Esophagus (tissue), 2 donors: ENCODE results near the gene FAM163A. TPM values are rescaled to one million over a fixed set of nuclear protein-coding genes. Genes with fewer than 3 reads are reported as not detected.

ENCODE experiments used
- H3K27ac ChIP-seq, 2 donors: one replicate each; pipeline ENCODE4 v1.5.1; 2013; ENCODE audit warnings: low read depth in 2 of 2, mild to moderate bottlenecking in 2 of 2, inconsistent platforms in 1 of 2, low read length in 1 of 2, moderate library complexity in 1 of 2
- H3K27me3 ChIP-seq, 2 donors: one replicate each; pipeline ENCODE4 v1.6.1; 2013; ENCODE audit warnings: low read length in 2 of 2, control low read depth in 1 of 2, mild to moderate bottlenecking in 1 of 2; ENCODE audit not compliant: insufficient read depth in 2 of 2, control insufficient read depth in 1 of 2
- H3K36me3 ChIP-seq, 2 donors: one replicate each; pipeline ENCODE4 v1.6.1; 2013; ENCODE audit warnings: low read length in 1 of 2; ENCODE audit not compliant: control insufficient read depth in 2 of 2, insufficient read depth in 2 of 2
- H3K4me1 ChIP-seq, 2 donors: one replicate each; pipeline ENCODE4 v1.6.1; 2013; ENCODE audit warnings: low read length in 1 of 2; ENCODE audit not compliant: control insufficient read depth in 2 of 2, insufficient read depth in 2 of 2
- H3K4me3 ChIP-seq, 2 donors: one replicate each; pipeline ENCODE4 v1.5.1; 2013; ENCODE audit warnings: low read length in 2 of 2, mild to moderate bottlenecking in 2 of 2, low read depth in 1 of 2, moderate library complexity in 1 of 2
- H3K9me3 ChIP-seq, 2 donors: one replicate each; pipeline ENCODE4 v1.6.1; 2013; ENCODE audit warnings: mild to moderate bottlenecking in 2 of 2, low read depth in 1 of 2, low read length in 1 of 2, moderate library complexity in 1 of 2; ENCODE audit not compliant: control insufficient read depth in 2 of 2, insufficient read depth in 1 of 2
- WGBS, 2 donors: extraction: QIAGEN DNeasy Blood & Tissue Kit; methylation state at CpG; one replicate each; pipeline ENCODE4 v1.1.7; 2013; 5-methylcytosine and 5-hydroxymethylcytosine counted together
- polyA plus RNA-seq, 2 donors: library from polyadenylated mRNA; stranded (reverse); fragments of 200-250 nt; gene quantifications; one replicate each; pipeline ENCODE4 v1.2.3, GENCODE V29; 2013
- donor health status: healthy with polysubstance abuse.
- donor health status: Bipolar disorder and iron deficiency.

FAM163A gene
- polyA plus RNA-seq, 2 donors, result 0.01 TPM; not detected in 1

DNA sequence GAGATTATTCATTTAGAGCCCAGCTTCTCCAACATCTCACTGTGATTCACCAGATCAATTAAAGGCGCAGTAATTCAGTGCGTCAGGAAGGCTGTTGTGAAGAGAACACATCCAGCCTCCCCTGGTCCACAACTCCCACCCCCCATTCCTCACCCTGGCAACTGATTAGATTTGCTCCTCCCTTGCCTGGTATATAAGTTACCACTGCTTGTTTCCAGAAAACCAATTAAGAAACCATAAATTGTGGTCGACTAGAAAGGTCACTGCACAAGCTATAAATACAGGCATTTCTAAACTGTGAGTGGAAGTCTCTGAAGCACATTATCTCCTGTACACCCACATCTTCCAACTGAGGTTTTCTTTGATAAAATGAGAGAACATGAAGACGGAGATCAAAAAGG, 41.9 kb downstream of the FAM163A start:
- no peak overlapping the region for H3K27ac ChIP-seq
- H3K4me3 ChIP-seq, result no peak overlapping the region
- no peaks in the 10 kb centered on the region for H3K27me3 ChIP-seq
- no peaks in the 10 kb centered on the region for H3K36me3 ChIP-seq
- whole genome bisulfite sequencing, 2 donors, result 65 to 68% methylated on average over 4 of the region's 4 CpGs
- no peaks in the 10 kb centered on the region for H3K4me1 ChIP-seq
- no peaks in the 10 kb centered on the region for H3K9me3 ChIP-seq

GRCh38 chr1:179785728-179786127, 42.6 kb downstream of the FAM163A start:
- Histone ChIP-seq H3K4me3 (no peak overlapping the region), H3K27me3 (no peaks in the 10 kb centered on the region), H3K9me3 (no peaks in the 10 kb centered on the region), H3K4me1 (no peaks in the 10 kb centered on the region), H3K27ac (no peak overlapping the region), H3K36me3 (no peaks in the 10 kb centered on the region)
- WGBS, 2 donors, result 58 to 70% methylated on average over 2 of the region's 2 CpGs

DNA sequence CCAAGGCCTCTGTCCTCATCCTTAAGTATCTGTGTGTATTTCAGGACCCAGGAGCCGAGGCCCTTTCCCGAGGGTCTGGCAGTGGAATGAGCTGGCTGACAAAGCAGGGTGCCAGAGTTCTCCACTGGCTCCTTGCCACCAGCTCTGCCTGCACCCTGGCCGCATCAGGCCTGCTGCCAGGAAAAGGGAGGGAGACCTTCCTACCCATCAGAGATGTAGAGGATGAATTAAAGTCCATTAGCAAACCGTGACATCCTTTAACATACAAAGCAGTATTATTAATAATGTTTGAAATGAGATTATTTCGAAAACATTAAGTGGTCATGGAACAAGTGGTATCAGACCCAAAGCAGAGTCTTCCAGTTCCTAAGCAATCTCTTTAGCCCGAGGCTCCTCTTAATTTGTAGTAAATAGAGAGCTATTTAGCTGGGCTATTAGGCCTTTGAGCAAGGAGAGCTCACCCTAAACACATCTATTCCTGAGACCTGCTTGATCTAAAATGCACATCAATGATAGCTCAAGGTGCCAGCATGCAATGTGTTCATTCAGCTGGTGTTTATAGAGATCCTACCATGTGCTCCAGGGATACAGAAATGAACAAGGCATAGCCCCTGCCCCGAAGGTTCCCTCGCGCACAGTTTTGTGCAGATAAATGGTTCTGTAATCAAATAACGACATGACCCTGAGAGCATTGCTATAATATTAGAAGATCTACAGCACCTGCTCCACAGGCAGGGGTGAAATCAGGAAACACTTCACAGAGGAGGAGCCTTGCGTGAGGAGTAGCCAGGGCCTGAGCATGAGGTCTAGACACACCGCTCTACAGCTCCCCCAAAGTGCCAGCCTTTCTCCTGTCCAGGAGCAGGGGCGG, 44.0 kb downstream of the FAM163A start:
- 69 to 70% methylated on average over 13 of the region's 13 CpGs for WGBS, 2 donors

DNA sequence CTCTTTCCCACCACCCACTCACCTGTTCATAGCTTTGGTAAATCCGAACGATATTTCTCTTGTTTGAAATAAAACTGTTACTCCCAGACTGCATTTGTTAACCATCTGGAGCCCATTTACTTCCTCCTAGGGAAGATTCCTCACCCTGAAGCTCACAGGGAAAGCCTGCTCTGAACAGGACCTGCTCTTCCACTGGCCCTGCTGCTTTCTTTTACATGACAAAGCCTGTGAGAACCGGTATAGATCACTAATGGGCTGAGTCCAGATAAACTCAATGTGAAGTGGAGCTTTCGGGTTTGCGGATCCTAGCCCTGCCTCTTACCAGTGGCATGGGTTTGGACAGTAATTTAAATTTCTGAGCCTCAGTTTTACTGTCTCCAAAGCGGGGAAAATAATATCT, 45.2 kb downstream of the FAM163A start:
- H3K4me1 ChIP-seq, result no peaks in the 10 kb centered on the region
- WGBS, 2 donors, result 68 to 72% methylated on average over 6 of the region's 6 CpGs
- no peaks in the 10 kb centered on the region for H3K9me3 ChIP-seq
- H3K4me3 ChIP-seq, result no peak overlapping the region
- H3K36me3 ChIP-seq, result no peaks in the 10 kb centered on the region
- no peak overlapping the region for H3K27ac ChIP-seq
- no peaks in the 10 kb centered on the region for H3K27me3 ChIP-seq

More for the DNA sequence above, 44.0 kb downstream of the FAM163A start:
- no peaks in the 10 kb centered on the region for H3K4me1 ChIP-seq
- no peaks in the 10 kb centered on the region for H3K27me3 ChIP-seq
- H3K27ac ChIP-seq, result no peak overlapping the region
- no peaks in the 10 kb centered on the region for H3K36me3 ChIP-seq
- H3K4me3 ChIP-seq, result no peak overlapping the region
- H3K9me3 ChIP-seq, result no peaks in the 10 kb centered on the region

- Histone ChIP-seq H3K9me3 (no peaks in the 10 kb centered on the region), H3K27ac (no peak overlapping the region), H3K36me3 (no peaks in the 10 kb centered on the region), H3K4me1 (no peaks in the 10 kb centered on the region), H3K4me3 (no peak overlapping the region), H3K27me3 (no peaks in the 10 kb centered on the region)
- 88 to 90% methylated on average over 4 of the region's 4 CpGs for WGBS, 2 donors
These were observed 50.2 kb downstream of the FAM163A start for GRCh38 chr1:179793281-179793680.

- Histone ChIP-seq H3K9me3 (no peaks in the 10 kb centered on the region), H3K4me3 (no peak overlapping the region), H3K27me3 (no peaks in the 10 kb centered on the region), H3K4me1 (no peaks in the 10 kb centered on the region), H3K36me3 (no peaks in the 10 kb centered on the region), H3K27ac (no peak overlapping the region)
- 86 to 95% methylated on average over 1 of the region's 1 CpG for WGBS, 2 donors
These were observed 51.1 kb downstream of the FAM163A start for GRCh38 chr1:179794146-179794545.

DNA sequence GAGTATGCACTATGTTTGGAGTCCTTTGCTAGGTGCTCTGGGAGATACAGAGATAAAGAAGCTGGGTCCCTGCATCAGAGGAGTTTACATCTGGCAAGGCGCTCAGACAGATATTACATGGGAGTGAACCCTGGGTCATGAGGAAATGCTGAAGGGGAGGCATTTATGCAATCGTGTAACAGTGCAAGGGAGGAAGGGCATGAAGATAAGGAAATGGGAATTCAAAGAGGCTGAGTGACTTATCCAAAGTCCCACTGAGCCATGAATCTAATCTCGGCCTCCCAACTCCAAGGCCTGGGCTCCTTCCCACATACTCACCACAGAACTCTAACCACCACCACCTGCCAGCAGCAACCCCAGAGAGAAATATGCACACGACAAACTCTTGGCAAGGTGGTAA, 51.6 kb downstream of the FAM163A start:
- H3K27me3 ChIP-seq, result no peaks in the 10 kb centered on the region
- H3K9me3 ChIP-seq, result no peaks in the 10 kb centered on the region
- no peak overlapping the region for H3K4me3 ChIP-seq
- no peaks in the 10 kb centered on the region for H3K4me1 ChIP-seq
- no peak overlapping the region for H3K27ac ChIP-seq
- WGBS, 2 donors, result 44 to 49% methylated on average over 4 of the region's 4 CpGs
- no peaks in the 10 kb centered on the region for H3K36me3 ChIP-seq

DNA sequence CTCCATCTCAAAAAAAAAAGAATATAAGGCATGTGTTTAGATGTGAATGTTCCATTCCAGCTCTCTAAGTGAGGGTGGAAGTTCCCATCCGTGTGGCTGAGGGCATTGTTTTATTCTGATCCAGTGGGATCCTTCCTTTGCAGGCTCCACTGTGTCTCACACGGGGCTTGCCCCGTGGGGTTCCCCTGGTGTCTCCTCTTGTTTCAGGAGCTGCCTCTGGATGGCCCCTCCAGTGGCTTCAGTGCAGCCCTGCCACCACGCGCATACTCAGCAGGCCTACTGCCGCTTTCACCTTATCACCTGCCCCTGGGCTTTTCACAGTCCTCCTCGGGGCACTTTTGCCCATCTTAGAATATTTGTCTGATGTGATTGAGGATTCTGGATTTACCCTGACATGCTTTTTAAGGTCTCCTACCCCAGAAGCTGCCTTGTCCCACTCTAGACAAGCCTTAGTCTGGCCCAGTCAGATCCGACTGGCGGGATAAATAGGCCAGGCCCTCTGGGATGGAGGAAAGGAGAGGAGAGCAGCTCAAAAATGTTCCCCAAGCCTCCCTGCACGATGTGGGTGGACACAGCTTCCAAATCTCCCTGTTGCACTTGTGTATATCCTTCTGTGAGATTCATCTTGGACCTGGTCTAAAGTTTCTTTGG, 55.2 kb downstream of the FAM163A start:
- H3K27ac ChIP-seq, result no peak overlapping the region
- 87 to 89% methylated on average over 10 of the region's 10 CpGs for WGBS, 2 donors
- no peaks in the 10 kb centered on the region for H3K4me1 ChIP-seq
- H3K36me3 ChIP-seq, result no peaks in the 10 kb centered on the region
- H3K9me3 ChIP-seq, result no peaks in the 10 kb centered on the region
- no peaks in the 10 kb centered on the region for H3K27me3 ChIP-seq
- H3K4me3 ChIP-seq, result no peak overlapping the region

DNA sequence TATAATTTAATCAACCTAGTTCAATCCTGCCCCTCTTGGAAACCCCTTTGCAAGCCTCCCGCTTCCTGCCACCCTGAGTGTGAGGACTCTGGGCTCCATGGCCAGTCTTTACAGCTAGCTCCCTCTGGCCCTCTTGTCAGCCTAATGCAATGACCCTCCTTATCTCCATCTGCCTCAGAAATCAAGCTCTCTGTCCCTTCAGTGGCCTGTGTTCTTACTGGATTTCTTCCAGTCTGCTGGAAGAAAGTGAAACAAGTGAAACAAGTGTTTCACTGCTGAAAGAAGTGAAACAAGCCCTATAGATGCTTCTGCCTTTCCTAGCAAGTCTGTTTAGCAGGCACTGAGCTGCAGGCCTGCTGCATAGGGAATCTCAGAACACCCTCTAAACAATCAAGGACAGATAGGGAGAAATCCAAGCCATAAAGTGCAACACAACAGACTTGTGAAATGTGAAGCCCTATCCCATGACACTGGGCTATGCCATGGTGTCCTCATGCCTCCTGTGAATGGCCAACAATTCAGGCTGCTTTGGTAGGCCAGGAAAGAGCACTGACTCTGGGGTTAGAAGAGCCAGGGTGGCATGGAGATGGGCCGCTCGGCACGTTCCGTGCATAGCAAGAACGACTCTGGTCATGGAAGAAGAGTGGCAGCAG, 55.9 kb downstream of the FAM163A start:
- 93 to 95% methylated on average over 6 of the region's 6 CpGs for WGBS, 2 donors
- no peaks in the 10 kb centered on the region for H3K36me3 ChIP-seq
- no peak overlapping the region for H3K27ac ChIP-seq
- H3K27me3 ChIP-seq, result no peaks in the 10 kb centered on the region
- no peaks in the 10 kb centered on the region for H3K9me3 ChIP-seq
- no peak overlapping the region for H3K4me3 ChIP-seq
- H3K4me1 ChIP-seq, result no peaks in the 10 kb centered on the region
